Dendritic cell treated with granulocyte-macrophage colony-stimulating factor and Interleukin-4, amounts not matched to agents 40 ng/mL and 50 ng/mL, for 4 days (primary cell): ENCODE results near the gene CCDC198.

Experiments used
- H3K27ac Mint-ChIP-seq: one replicate; pipeline ENCODE4 v1.8.0; 2022; ENCODE audit warnings: mild to moderate bottlenecking, mixed read lengths
- H3K27me3 Mint-ChIP-seq: one replicate; pipeline ENCODE4 v1.8.0; 2022; ENCODE audit warnings: mild to moderate bottlenecking, mixed read lengths
- H3K36me3 Mint-ChIP-seq: one replicate; pipeline ENCODE4 v1.8.0; 2022; ENCODE audit warnings: low read depth, mixed read lengths
- H3K4me1 Mint-ChIP-seq: one replicate; pipeline ENCODE4 v1.8.0; 2022; ENCODE audit warnings: low read depth, mixed read lengths
- H3K4me3 Mint-ChIP-seq: one replicate; pipeline ENCODE4 v1.8.0; 2022; ENCODE audit warnings: mild to moderate bottlenecking, moderate library complexity, mixed read lengths
- H3K9me3 Mint-ChIP-seq: one replicate; pipeline ENCODE4 v1.8.0; 2022; ENCODE audit warnings: mixed read lengths
- intact Hi-C: fragments of 100-400 bp; cut with micrococcal nuclease; formaldehyde crosslinking; loops from one replicate; pipeline ENCODE4 v1.15.0; 2022

CCDC198 gene

DNA sequence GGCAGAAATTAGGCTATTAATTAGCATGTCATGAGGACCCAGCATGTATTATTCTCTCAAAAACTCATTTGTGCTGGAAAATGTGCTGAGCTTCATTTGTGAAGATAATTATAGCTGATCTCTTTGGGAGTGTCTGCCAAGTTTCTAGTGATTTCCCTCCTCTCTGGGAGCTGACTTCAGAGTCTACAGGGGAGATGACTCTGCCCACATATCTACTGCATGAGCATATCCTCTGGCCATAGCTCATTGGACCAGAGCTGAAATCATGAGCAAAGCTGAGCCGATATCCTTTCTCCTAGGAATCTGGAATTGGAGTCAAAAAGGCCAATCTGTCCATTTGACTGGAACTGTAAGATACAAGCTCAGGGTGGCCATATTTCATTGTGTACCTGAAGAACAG is 5.9 kb downstream of the CCDC198 start:
- H3K9me3 Mint-ChIP-seq, result no peaks in the 10 kb centered on the region
- no peak overlapping the region for H3K27ac Mint-ChIP-seq
- no peak overlapping the region for H3K4me3 Mint-ChIP-seq
- H3K27me3 Mint-ChIP-seq, result no peaks in the 10 kb centered on the region
- H3K36me3 Mint-ChIP-seq, result no peaks in the 10 kb centered on the region
- no peaks in the 10 kb centered on the region for H3K4me1 Mint-ChIP-seq
- intact Hi-C loops, result no loop called here

DNA sequence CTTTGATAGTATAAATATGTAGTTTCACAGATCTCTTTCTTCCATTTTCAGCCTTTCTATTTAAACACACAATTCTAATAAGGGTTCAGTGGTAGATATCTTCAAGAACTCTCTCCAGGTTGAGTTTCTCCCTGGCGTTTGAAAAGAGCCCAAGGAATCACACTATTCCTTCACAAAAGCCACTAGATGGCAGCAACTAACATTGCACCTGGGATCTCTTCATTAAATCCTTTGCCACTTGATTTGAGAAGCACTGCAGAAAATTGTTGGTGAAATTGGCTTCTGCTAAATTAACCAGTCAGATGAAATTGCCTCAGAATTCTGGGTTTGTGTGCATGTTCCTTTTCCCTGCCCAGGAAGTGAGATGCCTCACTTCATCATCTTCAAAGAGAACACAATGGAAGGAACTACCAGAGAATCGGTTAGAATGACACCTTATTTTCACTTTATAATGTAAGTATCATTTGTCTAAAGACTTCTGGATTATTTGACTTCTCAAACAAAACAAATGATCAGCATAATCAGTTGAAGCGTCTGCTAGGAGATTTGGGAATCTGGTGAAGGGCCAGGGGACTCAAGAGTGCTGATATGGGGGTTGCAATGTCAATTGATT is 6.8 kb downstream of the CCDC198 start:
- Mint-ChIP-seq H3K27ac (no peak overlapping the region), H3K36me3 (no peaks in the 10 kb centered on the region), H3K9me3 (no peaks in the 10 kb centered on the region), H3K4me1 (no peaks in the 10 kb centered on the region), H3K27me3 (no peaks in the 10 kb centered on the region), H3K4me3 (no peak overlapping the region)
- intact Hi-C loops, result no loop called here

DNA sequence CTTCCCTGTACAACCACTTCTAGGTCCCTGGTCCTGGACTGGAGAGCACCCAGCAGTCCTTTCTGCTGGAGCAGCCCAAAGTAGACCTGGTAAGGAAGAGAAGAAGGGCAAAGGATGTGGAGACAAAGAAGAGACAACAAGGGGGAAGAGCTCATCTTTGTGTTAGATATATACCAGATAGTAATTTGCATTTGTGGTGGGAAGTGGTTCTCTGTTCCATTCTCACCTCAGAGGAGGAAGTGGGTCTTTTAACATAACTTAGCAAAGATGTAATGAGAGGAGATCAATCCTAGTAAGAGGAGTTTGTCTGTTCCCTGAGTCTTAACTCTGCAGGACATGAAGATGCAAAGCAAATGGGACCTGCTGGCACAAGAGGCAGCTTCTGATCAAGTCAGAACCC is 8.0 kb downstream of the CCDC198 start:
- intact Hi-C loops, result no loop called here
- H3K27ac Mint-ChIP-seq, result no peak overlapping the region
- no peak overlapping the region for H3K4me3 Mint-ChIP-seq
- H3K36me3 Mint-ChIP-seq, result no peaks in the 10 kb centered on the region
- H3K27me3 Mint-ChIP-seq, result no peaks in the 10 kb centered on the region
- H3K9me3 Mint-ChIP-seq, result no peaks in the 10 kb centered on the region
- H3K4me1 Mint-ChIP-seq, result no peaks in the 10 kb centered on the region

DNA sequence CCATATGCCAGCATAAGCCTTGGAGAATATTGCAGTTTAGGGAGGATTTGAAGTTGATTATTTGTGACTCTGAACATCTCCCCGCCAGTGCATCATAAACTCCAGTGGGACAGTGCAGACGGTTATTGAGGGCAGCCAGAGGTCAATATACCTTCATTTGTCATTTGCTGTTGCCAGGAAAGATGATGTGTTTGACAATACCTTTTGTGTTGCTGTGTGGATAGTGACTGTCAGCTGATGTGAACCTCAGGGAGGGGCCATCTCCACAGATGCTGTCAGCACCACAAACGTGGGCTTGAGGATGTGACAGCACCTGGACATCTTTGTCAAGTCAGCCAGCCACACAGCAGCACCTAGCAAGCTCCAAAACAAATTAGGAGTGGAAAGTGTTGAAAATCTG is 11.5 kb downstream of the CCDC198 start:
- Mint-ChIP-seq H3K9me3 (no peaks in the 10 kb centered on the region), H3K27me3 (no peaks in the 10 kb centered on the region), H3K27ac (no peak overlapping the region), H3K36me3 (no peaks in the 10 kb centered on the region), H3K4me3 (no peak overlapping the region), H3K4me1 (no peaks in the 10 kb centered on the region)
- intact Hi-C loops, result no loop called here

DNA sequence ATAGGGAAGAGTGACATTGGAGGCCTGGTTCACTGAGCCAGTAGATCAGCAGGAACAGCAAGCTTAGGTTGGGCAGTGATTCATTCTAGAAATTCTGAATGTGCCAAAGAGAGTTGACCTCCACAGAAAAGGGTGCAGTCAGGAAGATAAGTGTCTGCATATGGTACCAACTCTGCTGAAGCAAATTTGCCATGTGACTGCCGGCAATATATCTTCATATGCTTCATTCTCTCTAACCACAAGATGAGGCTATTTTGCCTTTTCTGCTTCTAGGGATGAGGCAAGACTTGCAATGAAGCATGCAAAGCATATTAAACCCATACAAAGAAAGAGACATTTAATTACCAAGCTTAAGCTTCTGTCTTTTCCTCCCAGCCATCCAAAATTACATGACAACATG is 13.6 kb downstream of the CCDC198 start:
- no peak overlapping the region for H3K27ac Mint-ChIP-seq
- no peaks in the 10 kb centered on the region for H3K9me3 Mint-ChIP-seq
- H3K4me1 Mint-ChIP-seq, result no peaks in the 10 kb centered on the region
- no peaks in the 10 kb centered on the region for H3K36me3 Mint-ChIP-seq
- no peaks in the 10 kb centered on the region for H3K27me3 Mint-ChIP-seq
- H3K4me3 Mint-ChIP-seq, result no peak overlapping the region
- intact Hi-C loops, result no loop called here

DNA sequence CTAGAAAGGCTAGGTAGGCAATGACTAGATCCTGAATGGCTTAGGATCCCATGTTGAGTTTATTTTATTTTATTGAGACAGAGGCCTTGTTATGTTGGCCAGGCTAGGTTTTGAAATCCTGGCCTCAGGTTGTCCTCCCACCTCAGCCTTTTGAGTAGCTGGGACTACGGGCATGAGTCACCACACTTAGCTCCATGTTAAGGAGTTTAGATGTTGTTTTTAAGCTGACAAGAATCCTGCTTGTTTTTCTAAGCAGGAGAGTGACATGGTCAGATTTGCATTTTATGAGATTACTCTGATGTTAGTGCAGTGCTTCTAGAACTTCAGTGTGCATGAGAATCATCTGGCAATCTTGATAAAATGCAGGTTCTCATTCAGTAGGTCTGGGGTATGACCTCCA is 14.5 kb downstream of the CCDC198 start:
- Mint-ChIP-seq H3K4me1 (no peaks in the 10 kb centered on the region), H3K27me3 (no peaks in the 10 kb centered on the region), H3K27ac (no peak overlapping the region), H3K36me3 (no peaks in the 10 kb centered on the region), H3K4me3 (no peak overlapping the region), H3K9me3 (no peaks in the 10 kb centered on the region)
- intact Hi-C loops, result no loop called here

DNA sequence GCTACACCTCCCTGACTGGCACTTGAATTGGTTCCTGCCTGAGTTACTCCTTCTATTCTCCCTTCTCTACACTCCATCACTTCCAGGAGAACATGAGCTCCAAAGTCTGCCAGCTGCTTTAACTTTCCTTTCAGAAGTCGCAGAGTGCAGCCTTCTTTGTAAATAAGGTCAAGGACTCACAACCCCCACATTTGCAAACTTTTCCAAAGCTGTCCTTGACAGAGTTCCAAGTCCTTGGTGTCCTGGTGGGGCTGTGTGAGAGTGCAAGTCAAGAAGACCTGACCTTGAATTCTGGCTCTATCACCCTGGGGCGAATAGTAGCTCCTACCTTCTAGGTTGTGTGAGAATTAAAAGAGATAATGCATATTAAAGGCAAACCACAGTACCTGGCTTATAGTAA is 15.6 kb downstream of the CCDC198 start:
- intact Hi-C loops, result no loop called here
- Mint-ChIP-seq H3K27ac (no peak overlapping the region), H3K27me3 (no peaks in the 10 kb centered on the region), H3K4me3 (no peak overlapping the region), H3K9me3 (no peaks in the 10 kb centered on the region), H3K4me1 (no peaks in the 10 kb centered on the region), H3K36me3 (no peaks in the 10 kb centered on the region)

DNA sequence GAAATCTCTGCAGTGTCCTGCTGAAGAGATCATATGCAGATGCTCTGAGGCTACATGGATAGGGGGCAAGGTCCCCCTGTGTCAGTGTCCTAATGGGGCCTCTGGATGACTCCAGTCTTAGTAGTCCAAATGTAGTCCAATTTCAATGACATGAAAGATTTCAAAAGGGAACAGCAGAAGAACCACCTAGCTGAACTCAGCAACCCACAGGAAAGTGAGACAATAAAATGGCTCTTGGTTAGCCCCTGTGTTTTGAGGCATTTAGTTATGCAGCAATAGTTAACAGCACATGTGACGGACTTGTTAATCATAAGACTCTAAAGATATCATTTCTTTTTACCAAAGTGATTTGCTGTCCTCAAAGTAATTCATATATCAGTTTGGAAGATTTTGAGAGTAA is 22.7 kb downstream of the CCDC198 start:
- intact Hi-C loops, result no loop called here
- H3K9me3 Mint-ChIP-seq, result no peaks in the 10 kb centered on the region
- no peaks in the 10 kb centered on the region for H3K4me1 Mint-ChIP-seq
- no peak overlapping the region for H3K27ac Mint-ChIP-seq
- no peaks in the 10 kb centered on the region for H3K36me3 Mint-ChIP-seq
- H3K4me3 Mint-ChIP-seq, result no peak overlapping the region
- peaks cover 2% of the 10 kb centered on the region for H3K27me3 Mint-ChIP-seq

DNA sequence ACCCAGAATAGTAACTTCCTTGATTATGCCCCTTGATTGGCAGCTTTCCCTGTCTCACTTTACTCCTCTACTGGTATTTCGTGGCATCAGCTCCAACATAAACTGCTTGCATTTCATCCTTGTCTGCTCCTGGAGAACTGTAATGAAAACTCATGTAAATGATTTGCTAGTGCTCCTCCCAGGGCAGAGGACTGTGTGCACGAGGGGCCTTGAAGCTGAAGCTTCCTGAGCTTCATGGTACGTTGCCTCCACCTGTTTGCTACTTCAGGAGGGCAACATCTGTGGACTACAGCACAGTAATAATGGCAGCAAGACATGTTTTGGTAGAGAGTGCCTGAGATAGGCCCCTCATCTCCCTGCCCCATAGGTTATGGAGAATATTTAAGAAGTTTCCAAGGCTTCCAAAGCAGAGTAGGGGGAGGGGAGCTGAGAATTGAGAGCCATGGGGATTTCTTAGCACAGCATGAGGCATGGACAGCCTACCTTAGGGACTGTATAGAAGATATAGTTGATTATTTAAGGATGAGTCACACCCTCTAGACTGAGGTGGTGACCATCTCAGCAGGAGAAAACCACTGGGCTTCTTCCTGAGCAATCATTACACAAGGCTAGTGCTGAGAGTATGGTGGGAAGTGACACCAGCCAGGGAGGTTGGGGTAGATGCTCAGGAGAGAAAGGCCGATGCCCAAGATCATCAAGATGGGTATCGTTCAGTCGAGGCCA is 29.5 kb downstream of the CCDC198 start:
- Mint-ChIP-seq H3K27me3 (no peaks in the 10 kb centered on the region), H3K9me3 (peaks cover 8% of the 10 kb centered on the region), H3K27ac (no peak overlapping the region), H3K4me1 (no peaks in the 10 kb centered on the region), H3K36me3 (no peaks in the 10 kb centered on the region), H3K4me3 (no peak overlapping the region)
- intact Hi-C loops, result no loop called here

DNA sequence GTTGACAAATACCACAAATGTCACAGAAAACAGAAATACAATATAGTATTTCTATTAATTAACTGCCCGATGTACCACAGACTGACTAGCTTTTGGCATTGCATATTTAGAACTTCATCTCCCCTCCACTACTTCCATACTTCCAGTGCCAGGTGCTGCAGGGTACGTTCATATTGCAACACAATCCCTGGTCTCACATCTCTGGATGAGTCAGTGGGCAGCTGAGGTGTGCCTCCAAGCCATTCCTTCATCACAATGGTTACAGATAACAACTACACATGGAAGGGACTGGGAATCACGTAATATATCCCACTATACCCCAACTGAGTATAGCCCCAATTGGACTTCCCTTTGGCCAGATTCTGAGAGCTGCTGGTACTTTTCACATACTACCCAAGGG is 31.1 kb downstream of the CCDC198 start:
- no peak overlapping the region for H3K27ac Mint-ChIP-seq
- H3K9me3 Mint-ChIP-seq, result peaks cover 8% of the 10 kb centered on the region
- no peaks in the 10 kb centered on the region for H3K36me3 Mint-ChIP-seq
- H3K4me3 Mint-ChIP-seq, result no peak overlapping the region
- no peaks in the 10 kb centered on the region for H3K27me3 Mint-ChIP-seq
- H3K4me1 Mint-ChIP-seq, result no peaks in the 10 kb centered on the region
- intact Hi-C loops, result no loop called here

DNA sequence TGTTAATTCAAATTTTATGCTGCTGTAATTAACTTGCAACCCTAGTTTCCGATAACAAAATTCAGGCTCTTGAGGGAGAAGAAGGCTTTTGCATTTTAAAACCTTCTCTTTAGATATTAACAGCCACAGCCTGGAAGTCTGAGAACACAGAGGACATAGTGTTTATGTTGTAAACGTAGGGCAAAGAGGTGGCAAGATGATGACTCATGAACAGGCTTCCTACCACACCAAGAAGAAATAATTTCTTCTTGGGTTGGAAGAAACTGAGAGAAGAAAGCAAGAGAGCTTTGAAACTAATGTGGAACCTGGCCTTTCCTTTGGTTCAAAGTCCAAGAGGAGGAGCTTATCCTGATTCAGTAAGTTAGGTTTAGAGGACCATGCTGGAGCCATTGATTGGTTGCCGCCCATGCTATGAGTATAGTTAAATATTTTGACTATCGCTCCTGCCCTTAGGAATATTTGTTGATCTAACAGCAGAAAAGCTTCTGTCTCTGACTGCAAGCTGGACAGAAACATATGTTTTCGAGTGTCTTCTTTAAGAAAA is 31.8 kb downstream of the CCDC198 start:
- intact Hi-C loops, result no loop called here
- Mint-ChIP-seq H3K36me3 (no peaks in the 10 kb centered on the region), H3K27ac (no peak overlapping the region), H3K27me3 (no peaks in the 10 kb centered on the region), H3K4me1 (no peaks in the 10 kb centered on the region), H3K4me3 (no peak overlapping the region), H3K9me3 (peaks cover 8% of the 10 kb centered on the region)

DNA sequence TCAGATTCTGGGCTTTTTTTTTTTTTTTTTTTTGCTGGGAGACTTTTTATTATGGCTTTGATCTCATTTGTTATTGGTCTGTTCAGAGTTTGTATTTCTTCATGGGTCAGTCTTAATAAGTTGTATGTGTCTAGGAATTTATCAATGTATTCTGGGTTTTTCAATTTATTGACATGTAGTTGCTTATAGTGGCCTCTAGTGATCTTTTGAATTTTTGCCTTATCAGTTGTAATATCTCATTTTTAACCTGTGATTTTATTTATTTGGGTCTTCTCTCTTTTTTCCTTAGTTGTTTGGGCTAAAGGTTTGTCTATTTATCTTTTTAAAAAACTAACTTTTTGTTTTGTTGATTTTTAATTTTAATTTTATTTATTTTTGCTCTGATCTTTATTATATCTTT is 57.7 kb downstream of the CCDC198 start:
- no peaks in the 10 kb centered on the region for H3K9me3 Mint-ChIP-seq
- intact Hi-C loops, result no loop called here
- H3K4me3 Mint-ChIP-seq, result no peak overlapping the region
- no peaks in the 10 kb centered on the region for H3K36me3 Mint-ChIP-seq
- H3K27ac Mint-ChIP-seq, result no peak overlapping the region
- no peaks in the 10 kb centered on the region for H3K27me3 Mint-ChIP-seq
- H3K4me1 Mint-ChIP-seq, result no peaks in the 10 kb centered on the region

DNA sequence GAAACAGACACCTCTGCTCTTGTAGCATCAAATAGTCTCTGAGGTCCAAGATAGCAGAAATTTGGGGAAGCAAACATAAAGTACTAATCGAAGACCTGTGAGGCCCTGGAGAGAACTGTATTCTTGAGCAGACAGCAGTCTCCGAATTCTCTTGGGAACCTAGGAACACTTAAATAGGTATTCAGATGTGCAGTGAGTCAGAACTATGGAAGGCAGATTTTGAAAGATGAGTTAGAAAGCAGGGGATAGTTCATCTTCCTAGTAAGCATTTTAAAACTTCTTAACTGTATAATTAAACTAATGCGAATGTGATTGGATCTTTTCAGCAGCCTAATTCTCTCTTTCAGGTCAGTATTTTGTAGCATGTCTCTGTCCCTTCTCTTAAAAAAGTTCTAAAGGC is 72.7 kb downstream of the CCDC198 start:
- Mint-ChIP-seq H3K36me3 (no peaks in the 10 kb centered on the region), H3K9me3 (no peaks in the 10 kb centered on the region), H3K4me3 (no peak overlapping the region), H3K27ac (no peak overlapping the region), H3K27me3 (no peaks in the 10 kb centered on the region), H3K4me1 (no peaks in the 10 kb centered on the region)
- intact Hi-C loops, result no loop called here

DNA sequence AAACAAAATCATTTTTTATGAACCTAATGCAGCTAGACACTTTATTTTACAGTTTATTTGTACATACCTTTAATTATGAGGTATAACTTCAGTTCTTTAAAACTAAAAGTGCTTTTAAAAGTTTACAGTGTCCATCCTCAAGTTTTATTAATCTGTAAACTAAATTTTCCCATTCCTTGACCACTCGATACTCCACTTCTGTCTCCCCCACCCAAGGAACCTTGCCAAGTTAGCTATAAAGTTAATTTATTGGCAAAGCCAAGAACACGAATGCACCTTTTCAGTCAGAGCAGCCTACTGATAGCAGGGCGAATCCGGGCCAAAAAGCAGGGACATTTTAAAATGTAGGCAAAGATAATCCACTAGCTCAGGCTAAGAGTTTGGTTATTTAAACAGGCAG is 73.6 kb downstream of the CCDC198 start:
- Mint-ChIP-seq H3K27me3 (no peaks in the 10 kb centered on the region), H3K4me3 (no peak overlapping the region), H3K36me3 (no peaks in the 10 kb centered on the region), H3K4me1 (no peaks in the 10 kb centered on the region), H3K9me3 (no peaks in the 10 kb centered on the region), H3K27ac (no peak overlapping the region)
- intact Hi-C loops, result no loop called here
